HCT116 (cell line): ENCODE measurements around the gene TANC1. TPM values are rescaled to one million over a fixed set of nuclear protein-coding genes. Genes with fewer than 3 reads are reported as not detected.

Experiments
- ATAC-seq: fragments of 200-7000 bp; cut with Tn5 transposase; 2 replicates; pipeline ENCODE4 v1.9.1; 2020; ENCODE audit warnings: mild to moderate bottlenecking, moderate library complexity
- BruUV-seq: library from RNA; stranded (reverse); fragments of 400-500 nt; replicated peaks from 2 replicates; lab custom pipeline; 2021; lab: Mats Ljungman, UMichigan
- CTCF ChIA-PET: fragments of 300-600 bp; sonication (Branson Sonifier 250); formaldehyde crosslinking; loops from one replicate; lab custom pipeline; 2021; ENCODE audit warnings: antibody characterized with exemption; lab: Charles Lee
- POLR2A ChIA-PET: fragments of 300-600, 350-600 bp; sonication (Branson Sonifier 250); formaldehyde crosslinking; loops from one replicate; lab custom pipeline; 2021; ENCODE audit warnings: antibody characterized with exemption; lab: Charles Lee
- RAD21 ChIA-PET, 2 experiments: fragments of 300-600 bp; sonication (Branson Sonifier 250); formaldehyde crosslinking; loops; one replicate each; lab custom pipeline; 2023; ENCODE audit warnings: low total read pairs in 2 of 2; ENCODE audit not compliant: uncharacterized antibody in 2 of 2, unreplicated experiment in 2 of 2, low non-redundant PET in 1 of 2; lab: Charles Lee
- DNase-seq: peaks from one replicate; pipeline ENCODE4 v3.0.0-alpha.2; 2010; ENCODE audit warnings: low read depth, low spot score
- H2AFZ ChIP-seq: fragments of 200-600 bp; shearing (Covaris generic), sonication (generic); 2 replicates; pipeline ENCODE4 v1.6.1; 2017; ENCODE audit warnings: low read depth, mixed run types, mixed read lengths, antibody characterized with exemption, low read length; ENCODE audit not compliant: poor library complexity, severe bottlenecking
- H3K27ac ChIP-seq: 2 replicates; pipeline ENCODE4 v1.5.1; 2012; ENCODE audit warnings: low read depth, low read length
- H3K27me3 ChIP-seq: fragments of 200-600 bp; sonication (generic); 2 replicates; pipeline ENCODE4 v1.6.1; 2016; ENCODE audit warnings: mixed run types, low read length, mixed read lengths; ENCODE audit not compliant: insufficient read depth
- H3K36me3 ChIP-seq, 2 experiments: fragments of 200-500 bp in 1 of 2; fragments of 200-600 bp in 1 of 2; sonication (Bioruptor generic) in 1 of 2; sonication (generic) in 1 of 2; 2 replicates each; pipeline versions ENCODE4 v1.5.1 to v1.6.1; 2014 to 2016; ENCODE audit warnings: low read length in 2 of 2, inconsistent platforms in 1 of 2, mixed read lengths in 1 of 2, mixed run types in 1 of 2; ENCODE audit not compliant: insufficient read depth in 2 of 2, control insufficient read depth in 1 of 2
- H3K4me1 ChIP-seq, 2 experiments: fragments of 200-600 bp in 1 of 2; sonication (generic) in 1 of 2; 2 replicates each; pipeline versions ENCODE4 v1.5.1 to v1.6.1; 2012 to 2017; ENCODE audit warnings: low read length in 2 of 2, inconsistent platforms in 1 of 2, mild to moderate bottlenecking in 1 of 2, mixed read lengths in 1 of 2, mixed run types in 1 of 2, moderate library complexity in 1 of 2; ENCODE audit not compliant: insufficient read depth in 2 of 2, control insufficient read depth in 1 of 2
- H3K4me2 ChIP-seq: fragments of 200-600 bp; sonication (generic); 2 replicates; pipeline ENCODE4 v1.6.1; 2017; ENCODE audit warnings: mixed run types, low read length, mixed read lengths
- H3K4me3 ChIP-seq, 2 experiments: fragments of 200-600 bp in 1 of 2; sonication (generic) in 1 of 2; replicated peaks in 1 of 2; 2 replicates each; pipeline ENCODE4 v1.5.1; 2011 to 2016; ENCODE audit warnings: low read length in 2 of 2, control low read depth in 1 of 2, low read depth in 1 of 2, mild to moderate bottlenecking in 1 of 2, mixed read lengths in 1 of 2, mixed run types in 1 of 2
- H3K79me2 ChIP-seq: fragments of 200-600 bp; sonication (generic); 2 replicates; pipeline ENCODE4 v1.6.1; 2017; ENCODE audit warnings: mild to moderate bottlenecking, mixed run types, low read length, moderate library complexity, mixed read lengths; ENCODE audit not compliant: insufficient read depth
- H3K9ac ChIP-seq: fragments of 200-600 bp; sonication (generic); 2 replicates; pipeline ENCODE4 v1.6.1; 2016; ENCODE audit warnings: low read length, mixed read lengths
- H3K9me2 ChIP-seq: fragments of 200-600 bp; sonication (generic), shearing (Covaris generic); 2 replicates; pipeline ENCODE4 v1.6.1; 2017; ENCODE audit warnings: mixed run types, mild to moderate bottlenecking, moderate library complexity; ENCODE audit not compliant: insufficient read depth
- H3K9me3 ChIP-seq, 2 experiments: fragments of 200-500 bp in 1 of 2; fragments of 200-600 bp in 1 of 2; sonication (Bioruptor generic) in 1 of 2; sonication (generic) in 1 of 2; 2 replicates each; pipeline ENCODE4 v1.6.1; 2014 to 2017; ENCODE audit warnings: low read length in 2 of 2, mixed read lengths in 2 of 2, inconsistent platforms in 1 of 2, low read depth in 1 of 2, mild to moderate bottlenecking in 1 of 2, mixed run types in 1 of 2, moderate library complexity in 1 of 2; ENCODE audit not compliant: control insufficient read depth in 1 of 2, insufficient read depth in 1 of 2
- H4K20me1 ChIP-seq: fragments of 200-600 bp; sonication (generic), shearing (Covaris generic); 2 replicates; pipeline ENCODE4 v1.6.1; 2017; ENCODE audit warnings: mixed run types, mild to moderate bottlenecking, moderate library complexity; ENCODE audit not compliant: insufficient read depth
- CBX3 ChIP-seq: IDR thresholded peaks from 2 replicates; pipeline ENCODE4 v1.6.1; 2012; ENCODE audit warnings: low read depth
- CTCF ChIP-seq, 3 experiments: fragments of 200-600 bp in 1 of 3; sonication (generic) in 1 of 3; IDR thresholded peaks in 2 of 3; conservative IDR thresholded peaks in 1 of 3; 2 replicates each; pipeline ENCODE4 v1.5.1; 2012 to 2017; ENCODE audit warnings: low read depth in 2 of 3, low read length in 2 of 3, antibody characterized with exemption in 1 of 3, borderline replicate concordance in 1 of 3, control low read depth in 1 of 3, mild to moderate bottlenecking in 1 of 3, mixed read lengths in 1 of 3, mixed run types in 1 of 3, moderate library complexity in 1 of 3; ENCODE audit not compliant: insufficient read depth in 1 of 3
- EZH2 ChIP-seq: fragments of 200-600 bp; sonication (generic); IDR thresholded peaks from 2 replicates; pipeline ENCODE4 v1.6.1; 2017; ENCODE audit warnings: antibody characterized with exemption, mixed run types
- FOSL1 ChIP-seq: IDR thresholded peaks from 2 replicates; pipeline ENCODE4 v1.6.1; 2012; ENCODE audit warnings: low read depth
- JUND ChIP-seq: IDR thresholded peaks from 2 replicates; pipeline ENCODE4 v1.6.1; 2012
- SIN3A ChIP-seq: IDR thresholded peaks from 2 replicates; pipeline ENCODE4 v1.6.1; 2012; ENCODE audit warnings: low read depth
- SRF ChIP-seq: IDR thresholded peaks from 2 replicates; pipeline ENCODE4 v1.6.1; 2012; ENCODE audit warnings: low read depth
- ZFX ChIP-seq: fragments of 450-650 bp; IDR thresholded peaks from 2 replicates; pipeline ENCODE4 v1.6.1; 2017
- ZNF274 ChIP-seq: fragments of 200-500 bp; sonication (Bioruptor generic); IDR thresholded peaks from 2 replicates; pipeline ENCODE4 v1.6.1; 2014; ENCODE audit warnings: mild to moderate bottlenecking, low read depth, low read length, inconsistent platforms
- intact Hi-C: fragments of 100-400 bp; cut with micrococcal nuclease; formaldehyde crosslinking; loops from 2 replicates; pipeline ENCODE4 v1.10.0; 2022
- total RNA-seq: library from RNA; stranded (reverse); gene quantifications from one replicate; pipeline ENCODE4 v1.2.1, GENCODE V29; 2021; ENCODE audit not compliant: unreplicated experiment

TANC1 gene
- total RNA-seq, 1 experiment from 2014 or later, result 15.1 TPM

GRCh38 chr2:159217676-159218075, 249.2 kb downstream of the TANC1 start:
- Histone ChIP-seq H4K20me1 (no peaks in the 10 kb centered on the region), H3K36me3 (peaks cover 3 to 5% of the 10 kb centered on the region in 2 experiments; a peak in 3 of 4 replicates), H3K4me1 (no peaks in the 10 kb centered on the region), H3K9ac (no peak overlapping the region), H3K79me2 (no peaks in the 10 kb centered on the region), H3K4me3 (no peak overlapping the region), H2AFZ (no peak overlapping the region), H3K4me2 (no peak overlapping the region), H3K9me2 (no peaks in the 10 kb centered on the region), H3K27ac (no peak overlapping the region), H3K27me3 (no peaks in the 10 kb centered on the region), H3K9me3 (no peaks in the 10 kb centered on the region)
- CTCF ChIA-PET, result no interaction called here
- ATAC-seq (no peak), DNase-seq (no peak)
- RAD21 ChIA-PET, result no interaction called here
- POLR2A ChIA-PET, result no interaction called here
- no TSS peak for BruUV-seq
- intact Hi-C loops, result no loop called here
- TF ChIP-seq EZH2, result no peak
- no peak for TF ChIP-seq FOSL1
- no peak for TF ChIP-seq ZNF274
- TF ChIP-seq CBX3, result no peak
- no peak for TF ChIP-seq SIN3A
- TF ChIP-seq CTCF (IDR thresholded peaks at IDR 0.05 in 2 of 3, conservative IDR thresholded peaks at IDR 0.05 in 1 of 3; ENCODE audit: borderline replicate concordance in 1 of 3, insufficient read depth in 1 of 3, low read depth in 2 of 3, low read length in 2 of 3), result no peak
- no peak for TF ChIP-seq SRF
- TF ChIP-seq JUND, result no peak
- no peak for TF ChIP-seq ZFX

GRCh38 chr2:159218389-159218788, 249.9 kb downstream of the TANC1 start:
- no peaks in the 10 kb centered on the region for H3K9me3 ChIP-seq
- no peak for DNase-seq
- peaks cover 3 to 5% of the 10 kb centered on the region in 2 experiments; a peak in 3 of 4 replicates for H3K36me3 ChIP-seq
- no peak overlapping the region for H3K9ac ChIP-seq
- no peaks in the 10 kb centered on the region for H3K79me2 ChIP-seq
- H3K9me2 ChIP-seq, result no peaks in the 10 kb centered on the region
- no peaks in the 10 kb centered on the region for H3K4me1 ChIP-seq
- BruUV-seq, result no TSS peak
- H3K27me3 ChIP-seq, result no peaks in the 10 kb centered on the region
- RAD21 ChIA-PET, result no interaction called here
- no peak for ATAC-seq
- no peak for TF ChIP-seq JUND
- H2AFZ ChIP-seq, result no peak overlapping the region
- H3K4me2 ChIP-seq, result no peak overlapping the region
- CTCF ChIA-PET, result no interaction called here
- POLR2A ChIA-PET, result no interaction called here
- H3K4me3 ChIP-seq, result no peak overlapping the region
- intact Hi-C loops, result no loop called here
- no peaks in the 10 kb centered on the region for H4K20me1 ChIP-seq
- no peak overlapping the region for H3K27ac ChIP-seq
